T-helper 2 cell (primary cell): Measurements from ENCODE around the gene SPATC1L.
"Not testable (repeated sequence)": the region's sequence is repeated elsewhere in the genome, so short reads cannot be mapped to it uniquely, and the experiment has no call there.

Experiments
- DNase-seq, 5 experiments: peaks; one replicate each; pipeline versions ENCODE4 v3.0.0 to v3.0.0-alpha.2; 2012 to 2022

SPATC1L gene

GRCh38 chr21:46149205-46149901, 34.9 kb downstream of the SPATC1L start:
- peak in 1 of 5 experiments; percentile 2 for DNase-seq

GRCh38 chr21:46148106-46148505, 36.2 kb downstream of the SPATC1L start:
- DNase-seq = peak in 1 of 5 experiments; percentile 1

GRCh38 chr21:46147429-46147828, 36.8 kb downstream of the SPATC1L start:
- peak in 3 of 5 experiments; percentile 18 to 67 (median 29) for DNase-seq

- peak in 1 of 5 experiments; percentile 1 for DNase-seq
Measured at GRCh38 chr21:46146856-46147255, 37.4 kb downstream of the SPATC1L start.

- DNase-seq = peak in 1 of 5 experiments; percentile 3
Measured at GRCh38 chr21:46145840-46146691, 38.2 kb downstream of the SPATC1L start.

- DNase-seq = no peak
Measured at GRCh38 chr21:46145159-46145839, 39.0 kb downstream of the SPATC1L start.

GRCh38 chr21:46144464-46145070, 39.7 kb downstream of the SPATC1L start:
- DNase-seq = peak in 1 of 5 experiments; percentile 15

- DNase-seq = no peak
Measured at GRCh38 chr21:46142582-46143473, 41.4 kb downstream of the SPATC1L start.

GRCh38 chr21:46141767-46142581, 42.3 kb downstream of the SPATC1L start:
- DNase-seq = no peak

GRCh38 chr21:46140352-46141003, 43.8 kb downstream of the SPATC1L start:
- not testable (repeated sequence) for DNase-seq

GRCh38 chr21:46139686-46140085, 44.6 kb downstream of the SPATC1L start:
- no peak for DNase-seq

- DNase-seq = no peak
Measured at GRCh38 chr21:46138383-46138970, 45.8 kb downstream of the SPATC1L start.

- DNase-seq = no peak
Measured at GRCh38 chr21:46137908-46138307, 46.4 kb downstream of the SPATC1L start.

GRCh38 chr21:46136739-46137349, 47.4 kb downstream of the SPATC1L start:
- DNase-seq = no peak

- no peak for DNase-seq
Measured at GRCh38 chr21:46135782-46136395, 48.4 kb downstream of the SPATC1L start.

GRCh38 chr21:46131838-46132651, 52.2 kb downstream of the SPATC1L start:
- DNase-seq = no peak

GRCh38 chr21:46131588-46131837, 52.7 kb downstream of the SPATC1L start:
- no peak for DNase-seq
